Measurements from ENCODE around the gene SND1. TPM values are rescaled to one million over a fixed set of nuclear protein-coding genes. Genes with fewer than 3 reads are reported as not detected.

Gene SND1
- total RNA-seq, 1 donor from 2014 or later = 201 TPM

DNA sequence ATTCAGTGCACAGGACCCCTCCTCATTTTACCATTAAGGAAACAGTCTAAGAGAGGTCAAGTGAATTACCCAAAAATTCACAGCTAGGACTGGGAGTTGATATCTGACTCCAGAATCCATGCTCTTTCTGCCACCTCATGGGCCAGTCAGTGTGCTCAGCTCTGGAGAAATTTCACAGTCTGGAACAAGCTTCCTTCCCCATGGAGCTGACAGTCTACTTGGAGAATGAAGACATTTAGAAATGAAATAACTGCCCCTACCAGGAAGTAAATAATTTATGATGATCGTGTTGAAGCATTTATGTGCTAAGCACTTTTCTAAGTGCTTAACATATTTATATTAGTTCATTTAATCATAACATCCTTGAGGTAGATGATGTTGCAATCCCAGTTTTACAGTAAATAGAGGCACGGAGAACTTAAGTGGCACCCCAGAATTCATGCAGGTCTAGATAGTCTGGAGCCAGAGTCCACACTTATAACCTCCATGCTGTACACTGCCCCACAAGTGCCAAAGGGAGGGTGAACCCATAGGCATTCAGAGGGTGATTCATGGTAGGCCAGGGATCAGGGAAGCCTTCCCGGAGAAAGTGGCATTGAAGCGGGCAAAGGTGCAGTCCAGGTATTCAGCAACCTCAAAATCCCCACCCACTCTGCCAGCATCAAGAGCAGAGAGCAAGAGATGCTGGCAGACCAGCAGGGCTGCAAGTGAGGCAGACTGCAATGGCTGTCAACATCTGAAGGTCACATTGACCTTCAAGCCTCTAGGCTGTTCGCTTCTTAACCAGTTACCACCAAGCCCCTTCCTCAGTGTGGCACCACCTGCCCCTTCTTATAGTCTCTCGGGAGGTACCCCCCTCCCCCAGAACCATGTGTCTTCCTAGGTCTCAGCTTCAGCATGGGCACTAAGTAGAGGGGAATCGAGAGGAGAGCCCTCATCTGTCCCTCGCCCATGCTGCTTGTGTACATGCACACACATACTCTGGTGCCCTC is 417.7 kb downstream of the SND1 start:
- no peak for DNase-seq (ENCODE audit: low read depth)

DNA sequence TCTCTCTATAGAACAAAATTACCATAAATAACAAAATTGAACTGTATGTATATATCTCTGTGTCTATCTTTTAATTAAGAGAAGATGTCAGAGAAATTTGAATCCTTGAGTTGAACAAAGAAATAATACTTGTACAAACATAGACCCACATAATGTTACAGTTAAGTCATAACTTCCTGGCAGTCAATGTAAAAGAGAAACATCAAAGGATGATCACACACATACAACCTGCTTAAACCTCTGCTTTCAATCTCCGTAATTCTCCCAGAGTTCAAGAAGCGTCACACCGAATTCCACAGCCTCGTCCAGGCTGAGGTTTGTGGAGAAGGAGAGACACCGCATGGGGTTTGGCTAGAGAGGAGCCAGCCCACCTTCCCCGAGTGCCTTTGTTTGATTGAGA is 419.4 kb downstream of the SND1 start:
- no peak for DNase-seq (ENCODE audit: low read depth)

DNA sequence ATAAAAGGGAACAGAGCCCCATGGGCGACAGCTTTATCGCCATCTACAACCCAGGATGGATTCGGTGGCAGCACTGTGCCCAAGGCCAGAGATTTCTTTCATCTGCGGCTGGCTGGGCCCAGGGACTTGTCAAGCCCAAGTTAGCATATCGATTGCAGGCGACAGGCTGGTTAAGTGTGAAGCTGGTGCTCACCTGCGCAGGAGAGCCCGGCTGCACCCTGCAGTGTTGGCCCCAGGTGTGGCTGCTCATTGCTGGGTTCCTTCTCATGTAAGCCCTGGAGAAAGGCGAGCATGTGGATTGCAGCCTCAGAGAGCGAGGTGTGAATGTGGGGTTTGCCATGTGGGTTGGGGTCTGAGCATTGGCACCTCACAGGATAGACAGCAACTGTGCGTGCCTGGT is 419.8 kb downstream of the SND1 start:
- no peak for DNase-seq (ENCODE audit: low read depth)

DNA sequence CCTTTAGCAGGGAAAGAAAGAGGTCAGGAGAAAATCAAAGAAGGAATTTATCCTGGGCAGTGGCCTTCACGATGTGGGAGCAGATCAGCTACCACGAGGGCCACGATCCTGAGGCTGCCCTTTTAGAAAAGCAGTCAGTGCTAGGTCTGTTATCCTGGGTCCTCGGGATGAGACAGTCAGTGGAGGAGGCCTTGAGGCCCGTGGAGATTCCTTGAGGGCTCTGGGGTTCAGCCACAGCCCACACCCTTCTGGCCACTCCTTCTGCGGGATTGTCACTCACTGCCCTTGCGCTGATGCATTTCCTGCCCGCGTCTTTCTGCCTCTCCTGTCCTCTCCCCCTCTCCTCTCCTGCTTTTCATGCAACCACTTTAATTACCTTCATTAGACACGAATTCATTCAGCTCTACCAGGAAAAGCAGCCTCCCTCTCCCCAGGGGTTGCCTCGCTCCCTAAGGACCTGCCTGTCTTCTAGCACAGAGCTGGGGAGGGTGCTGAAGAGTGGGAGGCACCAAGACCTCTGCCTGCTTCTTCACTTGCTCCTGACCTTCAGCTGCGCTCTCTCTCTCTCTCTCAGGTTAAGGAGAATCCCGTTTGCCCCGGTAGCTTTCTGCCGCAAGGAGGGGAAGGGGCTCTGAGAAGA is 421.8 kb downstream of the SND1 start:
- DNase-seq (ENCODE audit: low read depth) = no peak

DNA sequence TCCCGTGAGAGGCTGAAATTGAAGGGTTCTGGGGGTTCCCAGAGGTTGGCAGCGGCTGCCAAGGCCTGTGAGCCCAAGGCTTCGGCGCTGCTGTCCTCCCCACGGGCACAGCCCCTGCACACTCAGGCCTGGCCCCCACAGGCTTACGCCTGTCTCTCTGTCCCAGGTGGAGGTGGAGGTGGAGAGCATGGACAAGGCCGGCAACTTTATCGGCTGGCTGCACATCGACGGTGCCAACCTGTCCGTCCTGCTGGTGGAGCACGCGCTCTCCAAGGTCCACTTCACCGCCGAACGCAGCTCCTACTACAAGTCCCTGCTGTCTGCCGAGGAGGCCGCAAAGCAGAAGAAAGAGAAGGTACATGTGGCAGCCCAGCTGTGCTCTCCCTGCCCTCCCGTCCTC is 422.3 kb downstream of the SND1 start:
- DNase-seq (ENCODE audit: low read depth) = no peak

DNA sequence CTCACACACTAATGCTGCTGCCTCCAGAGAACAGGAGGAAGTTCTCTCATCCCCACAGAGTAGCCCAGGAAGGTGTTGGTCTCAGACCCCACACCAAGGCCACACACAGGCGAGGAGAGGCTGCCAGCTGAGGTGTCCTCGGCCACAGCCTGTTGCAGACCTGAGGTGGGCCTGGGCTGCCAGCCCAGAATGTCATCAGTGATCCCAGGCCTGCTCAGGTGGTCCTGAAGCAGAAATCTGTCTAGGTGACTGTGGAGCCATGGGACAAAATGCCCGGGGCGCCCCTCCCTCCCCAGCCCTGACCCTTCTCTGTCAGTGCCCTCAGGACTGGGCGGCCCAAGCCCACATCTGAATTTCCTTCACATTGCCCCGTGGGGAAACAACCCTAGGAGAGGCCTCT is 422.7 kb downstream of the SND1 start:
- no peak for DNase-seq (ENCODE audit: low read depth)

DNA sequence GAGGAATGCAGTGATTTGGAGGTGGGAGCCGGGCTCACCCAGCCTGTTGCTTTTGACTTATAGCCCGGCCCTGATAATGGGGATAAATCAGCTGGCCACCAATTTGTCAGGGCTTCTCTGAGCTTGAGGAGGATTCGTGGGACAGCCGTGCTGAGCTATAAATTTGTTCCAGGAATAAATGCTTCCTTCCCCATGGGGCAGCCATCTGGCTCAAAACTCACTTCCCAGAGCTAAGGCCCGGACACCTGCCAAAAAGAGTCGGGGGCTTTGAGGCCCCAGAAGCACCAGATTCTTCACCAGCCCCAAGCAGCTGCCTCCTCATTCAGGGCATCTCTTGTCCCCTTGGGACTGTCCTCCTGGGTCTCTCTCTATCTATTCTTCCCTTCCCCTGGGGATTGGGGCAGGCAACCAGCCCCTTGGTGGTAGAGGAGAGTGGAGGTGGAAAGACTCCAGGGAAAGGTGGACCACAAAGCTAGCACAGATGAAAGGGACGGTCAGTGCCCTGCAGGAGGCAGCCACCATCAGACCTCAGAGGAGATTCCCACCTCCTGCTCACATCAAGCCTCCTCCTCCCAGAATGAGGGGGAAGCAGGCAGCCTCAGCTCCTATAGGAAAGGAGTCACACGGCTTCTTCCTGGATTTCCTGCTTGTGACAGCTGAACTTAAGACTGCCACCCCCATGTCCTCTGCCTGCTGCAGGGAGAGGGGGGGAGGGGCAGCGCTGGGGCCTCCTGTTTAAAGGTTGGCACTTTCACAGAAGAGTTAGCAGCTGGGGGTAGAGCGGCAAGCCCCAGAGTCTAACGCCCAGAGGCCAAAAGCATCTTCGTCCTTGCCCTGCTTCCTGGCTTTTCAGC is 423.5 kb downstream of the SND1 start:
- no peak for DNase-seq (ENCODE audit: low read depth)

DNA sequence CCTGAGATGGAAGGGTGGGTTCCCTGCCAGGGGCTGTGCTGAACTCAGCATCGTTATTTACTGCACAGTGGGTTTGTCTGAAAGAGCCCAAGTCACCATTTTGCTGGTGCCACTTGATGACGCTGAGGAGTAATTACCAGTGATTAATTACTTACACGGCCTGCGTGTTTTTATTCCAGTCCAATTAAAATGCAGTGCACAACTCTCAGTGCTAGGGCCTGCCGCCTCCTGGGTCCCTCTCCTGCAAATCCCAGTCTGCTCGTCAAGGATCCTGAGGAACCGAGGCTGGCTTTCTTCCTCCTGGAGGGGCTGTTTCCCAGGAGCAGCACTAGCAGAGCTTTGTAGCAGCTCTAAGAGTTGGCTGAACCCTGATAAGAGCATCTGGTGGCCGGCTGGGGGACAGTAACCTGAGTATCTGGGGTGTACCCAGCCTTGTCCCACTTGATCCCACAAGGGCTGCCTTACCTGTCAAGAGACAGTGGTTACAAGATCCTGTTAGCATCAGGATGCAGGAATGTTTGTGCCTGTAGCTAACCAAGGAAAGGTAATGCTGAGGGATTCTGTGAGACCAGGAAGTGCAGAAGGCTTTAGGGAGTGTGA is 424.3 kb downstream of the SND1 start:
- DNase-seq (ENCODE audit: low read depth) = no peak

DNA sequence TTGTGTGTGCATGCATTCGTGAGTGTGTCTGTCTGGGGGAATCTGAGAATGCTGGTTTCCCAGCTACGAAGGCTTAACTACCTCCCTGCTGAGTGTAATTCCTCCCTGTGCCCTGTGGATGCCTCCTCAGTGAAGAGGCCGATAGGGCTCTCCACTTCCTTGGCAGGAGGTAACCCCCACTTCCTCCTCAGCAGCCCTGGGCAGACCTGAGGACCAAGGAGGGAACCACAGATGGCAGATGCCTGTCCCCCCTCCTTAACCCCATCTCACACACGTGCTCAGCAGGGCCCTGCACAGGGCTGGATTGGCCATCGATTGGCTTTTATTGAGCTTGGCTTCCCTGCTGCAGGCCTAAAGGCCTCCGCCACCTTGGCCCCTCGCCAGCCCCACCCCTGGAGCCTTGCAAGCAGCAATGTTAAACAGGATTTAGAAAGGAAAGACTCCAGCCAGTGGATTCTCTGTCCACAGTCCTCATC is 424.8 kb downstream of the SND1 start:
- no peak for DNase-seq (ENCODE audit: low read depth)

DNA sequence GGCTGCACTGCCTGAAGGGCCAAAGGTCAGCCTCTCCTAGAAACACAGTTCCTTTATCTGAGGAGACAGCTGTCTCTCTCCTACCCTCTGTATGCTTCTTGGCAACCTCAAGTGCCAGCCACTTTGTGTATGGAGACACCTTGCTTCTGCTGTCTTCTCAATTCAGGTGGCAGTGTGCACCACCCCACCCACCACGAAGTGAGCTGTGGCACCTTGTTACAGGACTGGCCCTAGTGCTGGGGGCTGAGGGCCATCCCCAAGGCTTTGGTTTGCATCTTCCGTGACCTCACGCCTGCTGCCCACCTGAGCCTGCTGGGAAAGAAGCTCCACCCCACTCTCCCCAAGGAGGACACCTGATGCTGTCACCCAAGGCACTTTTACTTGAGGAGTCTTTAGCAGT is 426.3 kb downstream of the SND1 start:
- DNase-seq (ENCODE audit: low read depth) = no peak

DNA sequence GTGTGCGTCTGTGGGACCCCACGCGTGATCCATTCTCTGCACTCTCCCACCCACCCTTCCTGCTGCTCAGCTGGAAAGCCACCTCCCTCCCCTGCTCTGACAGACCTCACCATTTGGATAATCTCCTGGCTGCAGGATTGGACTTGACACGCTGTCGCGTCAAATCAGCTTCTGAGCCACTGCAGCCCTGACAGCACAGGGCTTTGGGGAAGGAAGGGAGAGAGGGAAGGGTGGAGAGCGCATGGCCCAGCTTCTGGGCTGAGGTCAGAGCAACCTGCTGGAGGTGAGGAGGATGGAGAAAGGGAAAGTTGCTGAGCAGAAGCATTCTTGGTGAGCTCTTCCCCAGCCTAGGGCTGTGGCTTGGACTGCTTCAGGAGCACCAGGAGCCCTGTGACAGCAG is 428.2 kb downstream of the SND1 start:
- no peak for DNase-seq (ENCODE audit: low read depth)

DNA sequence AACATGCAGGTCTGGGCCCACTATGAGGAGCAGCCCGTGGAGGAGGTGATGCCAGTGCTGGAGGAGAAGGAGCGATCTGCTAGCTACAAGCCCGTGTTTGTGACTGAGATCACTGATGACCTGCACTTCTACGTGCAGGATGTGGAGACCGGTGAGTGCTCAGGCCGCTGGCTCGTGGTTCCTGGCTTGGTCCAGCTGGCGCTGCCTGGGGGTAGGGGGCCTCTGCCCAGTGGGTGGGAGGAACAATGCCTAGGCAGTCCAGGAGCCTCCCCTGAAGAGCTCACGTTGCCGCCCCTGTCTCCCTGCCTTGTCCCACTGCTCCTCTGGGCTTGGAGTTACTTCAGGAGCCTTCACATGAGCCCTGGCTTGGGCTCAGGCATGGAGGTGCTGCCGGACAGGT is 429.4 kb downstream of the SND1 start:
- DNase-seq (ENCODE audit: low read depth) = no peak

DNA sequence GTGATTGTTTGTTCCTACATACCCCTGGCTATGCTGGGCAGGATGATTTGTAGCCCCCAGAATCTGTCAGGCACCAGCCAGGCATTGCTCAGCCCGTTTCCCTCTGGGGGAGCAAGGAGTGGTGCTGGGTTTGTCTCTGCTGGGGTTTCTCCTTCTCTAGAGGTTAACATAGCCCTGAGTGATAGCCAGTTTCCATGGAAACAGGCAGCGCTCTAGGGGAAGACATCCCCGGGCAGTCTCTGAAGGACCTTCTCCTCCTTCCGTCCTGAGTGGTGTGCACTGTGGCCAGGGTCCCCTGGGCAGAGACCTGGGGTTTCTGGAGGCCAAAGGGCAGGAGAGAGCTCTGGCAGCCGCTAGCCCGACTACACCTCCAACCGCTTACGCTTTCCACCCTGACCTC is 429.8 kb downstream of the SND1 start:
- DNase-seq (ENCODE audit: low read depth) = no peak

DNA sequence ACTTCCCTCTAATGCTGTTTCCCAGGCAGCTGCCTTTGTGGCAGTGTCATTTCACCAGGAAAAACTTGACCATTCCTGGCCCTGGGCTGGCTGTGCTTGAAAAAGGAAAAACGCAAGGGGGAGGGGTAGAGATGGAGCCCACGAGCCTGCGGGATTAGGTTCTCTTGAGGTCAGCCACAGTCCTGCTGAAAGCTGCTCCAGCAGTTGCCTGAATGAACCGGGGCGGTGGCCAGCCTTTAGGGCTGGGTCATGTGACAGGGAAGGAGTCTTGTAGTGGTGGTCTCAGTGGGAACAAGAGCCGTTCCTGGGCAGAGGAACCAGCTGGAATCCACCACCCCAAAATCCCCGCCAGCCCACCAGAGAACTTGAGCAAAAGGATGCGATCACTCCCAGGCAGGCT is 430.4 kb downstream of the SND1 start:
- DNase-seq (ENCODE audit: low read depth) = no peak

DNA sequence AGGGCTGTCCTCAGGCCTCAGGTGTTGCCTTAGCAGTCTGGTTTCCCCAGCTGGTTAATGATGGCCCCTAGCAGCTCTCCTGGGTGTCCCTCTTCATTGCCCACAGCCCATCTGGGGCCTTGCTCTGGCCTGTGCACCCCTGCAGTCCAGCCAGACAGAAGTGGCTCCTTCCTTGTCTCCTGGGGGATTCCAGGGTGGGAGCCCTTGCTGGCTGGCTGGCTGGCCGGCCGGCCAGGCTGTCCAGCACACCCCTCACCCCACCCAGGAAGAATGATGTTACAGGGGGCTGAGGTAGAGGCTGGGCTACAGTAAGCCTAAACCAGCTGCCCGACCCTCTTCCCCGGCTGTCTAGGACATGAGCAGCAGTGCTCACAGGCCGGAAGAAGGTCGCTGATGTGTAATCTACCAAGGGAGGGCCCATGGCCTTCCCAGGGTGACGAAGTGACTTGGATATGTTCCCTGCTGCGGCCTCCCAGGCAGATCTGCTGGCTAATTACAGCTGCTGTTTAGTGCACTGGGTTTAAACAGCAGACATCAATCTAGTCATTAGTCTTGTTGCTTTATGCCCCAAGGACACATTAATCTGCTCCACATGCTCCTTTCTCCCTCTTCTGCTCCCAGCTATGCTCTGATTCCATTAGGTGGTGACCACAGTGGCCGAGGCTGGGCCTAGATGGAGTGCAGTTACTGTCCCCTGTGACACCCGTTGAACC is 433.1 kb downstream of the SND1 start:
- no peak for DNase-seq (ENCODE audit: low read depth)

DNA sequence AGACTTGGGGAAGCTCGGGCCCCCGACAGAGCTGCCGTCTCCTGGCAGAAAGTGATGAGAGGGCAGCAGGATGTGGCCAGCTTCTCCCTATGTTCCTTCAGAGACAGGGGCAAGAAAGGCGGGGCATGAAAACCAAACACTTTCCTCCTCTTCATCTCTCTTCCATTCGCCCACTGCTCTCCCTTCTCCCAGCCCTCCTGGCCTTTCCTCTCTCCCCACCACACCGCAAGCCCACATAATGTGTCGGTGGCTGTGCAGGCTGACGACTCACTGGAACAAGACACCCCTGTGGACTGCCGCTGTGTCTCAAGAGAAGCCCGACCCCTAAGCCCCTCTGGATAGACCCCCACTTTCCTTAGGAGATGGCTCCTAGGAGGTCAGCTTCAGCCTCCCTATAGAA is 438.5 kb downstream of the SND1 start:
- DNase-seq (ENCODE audit: low read depth) = no peak

DNA sequence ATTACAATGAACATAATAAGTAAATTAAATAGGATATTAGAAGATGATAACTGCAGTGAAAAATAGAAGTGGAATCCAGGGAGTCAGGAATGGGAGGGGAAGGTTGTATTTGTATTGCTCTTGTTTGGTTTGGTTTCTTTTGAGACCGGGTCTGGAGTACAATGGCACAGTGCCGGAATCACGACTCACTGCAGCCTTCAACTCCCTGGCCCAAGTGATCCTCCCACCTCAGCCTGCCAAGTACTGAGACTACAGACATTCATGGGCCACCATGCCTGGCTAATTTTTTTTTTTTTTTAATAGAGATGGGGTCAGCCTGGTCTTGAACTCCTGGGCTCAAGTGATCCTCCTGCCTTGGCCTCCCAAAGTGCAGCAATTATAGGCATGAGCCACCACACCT is 439.1 kb downstream of the SND1 start:
- DNase-seq (ENCODE audit: low read depth) = no peak

DNA sequence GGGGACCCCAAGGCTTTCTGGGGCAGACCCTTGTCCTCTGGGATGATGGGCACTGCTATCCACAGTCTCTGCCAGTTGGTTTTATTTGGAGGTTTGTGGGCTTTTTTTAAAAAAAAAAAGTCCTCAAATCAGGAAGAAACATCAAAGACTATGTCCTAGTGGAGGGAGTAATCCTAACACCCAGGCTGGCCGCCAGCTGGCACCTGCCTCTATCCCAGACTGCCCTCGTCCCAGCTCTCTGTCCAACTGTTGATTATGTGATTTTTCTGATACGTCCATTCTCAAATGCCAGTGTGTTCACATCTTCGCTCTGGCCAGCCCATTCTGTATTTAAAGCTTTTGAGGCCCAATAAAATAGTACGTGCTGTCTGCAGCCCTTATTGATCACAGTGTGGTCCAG is 440.2 kb downstream of the SND1 start:
- DNase-seq (ENCODE audit: low read depth) = no peak

DNA sequence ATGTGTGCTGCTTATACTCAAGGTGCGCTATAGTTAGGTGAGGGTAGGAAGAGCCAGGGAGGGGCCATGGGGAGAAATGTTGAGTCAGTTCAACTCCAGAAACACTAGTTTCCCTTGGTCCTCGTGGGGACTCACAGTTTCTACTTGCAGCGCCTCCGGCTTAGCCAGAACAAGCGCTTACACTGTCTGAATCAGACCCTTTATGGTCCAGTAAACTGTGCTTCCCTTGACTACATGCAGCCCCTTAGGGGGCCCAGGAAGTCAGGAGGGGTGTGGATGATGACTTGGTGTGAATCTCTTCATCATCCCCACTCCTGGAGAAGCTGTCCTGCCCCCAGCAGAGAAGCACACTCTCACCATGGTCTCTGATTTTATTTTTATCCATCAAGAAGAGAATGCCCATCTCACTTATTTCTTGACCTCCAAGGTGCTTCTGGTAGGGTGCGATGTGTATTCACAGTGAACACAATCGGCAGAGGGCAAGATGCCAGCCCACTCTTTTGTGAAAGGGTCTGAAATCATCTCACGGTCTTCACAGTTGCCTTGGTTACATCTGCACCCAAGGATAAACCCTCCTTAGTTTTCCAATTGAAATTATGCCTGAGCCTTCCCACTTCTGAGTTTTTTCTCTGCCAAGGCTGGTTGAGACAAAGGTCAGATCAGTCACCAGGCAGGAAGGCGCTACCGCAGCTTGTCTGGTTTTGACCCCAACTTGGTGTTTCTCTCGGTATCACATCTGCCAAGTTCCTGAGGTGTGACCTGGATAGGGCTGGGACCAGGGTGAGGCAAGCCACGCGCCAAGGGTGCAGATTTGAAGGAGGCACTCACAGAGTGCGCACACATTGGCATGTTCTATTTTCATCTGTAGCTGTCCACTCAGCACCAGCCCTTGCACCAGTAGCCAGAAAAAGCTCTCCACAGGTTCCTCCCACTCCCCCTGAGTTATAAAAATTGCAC is 441.9 kb downstream of the SND1 start:
- DNase-seq (ENCODE audit: low read depth) = peak; percentile 67

DNA sequence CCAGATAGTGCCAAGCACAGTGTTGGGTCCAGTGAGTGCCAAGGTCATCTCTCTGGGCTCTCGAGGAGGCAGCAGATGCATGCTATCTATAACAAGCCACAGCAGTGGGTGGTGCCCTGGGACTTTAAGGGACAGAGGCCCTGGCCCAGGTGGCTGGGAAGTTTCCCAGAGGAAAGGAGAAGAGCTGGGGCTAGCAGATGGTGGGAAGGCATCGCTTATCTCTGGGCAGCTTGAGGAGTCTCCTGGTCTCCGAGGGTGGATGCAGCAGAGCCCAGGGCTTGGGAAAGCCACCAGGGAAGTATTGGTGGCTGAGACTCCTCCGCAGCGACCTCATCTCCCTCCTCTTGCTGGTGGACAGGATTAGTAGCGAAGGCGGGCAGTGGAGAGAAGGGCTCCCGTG is 442.7 kb downstream of the SND1 start:
- DNase-seq (ENCODE audit: low read depth) = no peak
